NCI-H146 treated with DMSO at 0.1 percent for 48 hours (cell line): ENCODE measurements around the gene SOX1.

Experiments
- DNase-seq: peaks from one replicate; lab custom pipeline; 2025; ENCODE audit not compliant: unreplicated experiment; lab: John Stamatoyannopoulos, UW

Gene SOX1

GRCh38 chr13:112071723-112072533 is 5.0 kb downstream of the SOX1 start:
- no peak for DNase-seq

- DNase-seq, result peak; percentile 80
Observed at GRCh38 chr13:112072534-112073244, 5.7 kb downstream of the SOX1 start.

- DNase-seq, result peak; percentile 76
Observed at GRCh38 chr13:112073245-112074138, 6.5 kb downstream of the SOX1 start.

GRCh38 chr13:112074139-112074865 is 7.4 kb downstream of the SOX1 start:
- DNase-seq, result peak; percentile 47

GRCh38 chr13:112077729-112078128 is 10.8 kb downstream of the SOX1 start:
- no peak for DNase-seq

- no peak for DNase-seq
Observed at GRCh38 chr13:112078216-112078615, 11.3 kb downstream of the SOX1 start.

- DNase-seq, result peak; percentile 78
Observed at GRCh38 chr13:112078879-112079531, 12.1 kb downstream of the SOX1 start.

GRCh38 chr13:112079696-112080095 is 12.7 kb downstream of the SOX1 start:
- no peak for DNase-seq

- DNase-seq, result no peak
Observed at GRCh38 chr13:112083971-112084370, 17.0 kb downstream of the SOX1 start.

- no peak for DNase-seq
Observed at GRCh38 chr13:112092453-112092852, 25.5 kb downstream of the SOX1 start.

- no peak for DNase-seq
Observed at GRCh38 chr13:112095354-112095753, 28.4 kb downstream of the SOX1 start.

- no peak for DNase-seq
Observed at GRCh38 chr13:112096959-112097358, 30.0 kb downstream of the SOX1 start.

- no peak for DNase-seq
Observed at GRCh38 chr13:112097770-112098169, 30.8 kb downstream of the SOX1 start.

- no peak for DNase-seq
Observed at GRCh38 chr13:112098699-112099098, 31.8 kb downstream of the SOX1 start.

GRCh38 chr13:112101360-112101930 is 34.5 kb downstream of the SOX1 start:
- DNase-seq, result no peak

- peak; percentile 65 for DNase-seq
Observed at GRCh38 chr13:112102243-112102642, 35.3 kb downstream of the SOX1 start.

GRCh38 chr13:112103260-112103838 is 36.4 kb downstream of the SOX1 start:
- no peak for DNase-seq

- no peak for DNase-seq
Observed at GRCh38 chr13:112103961-112104880, 37.3 kb downstream of the SOX1 start.

GRCh38 chr13:112104881-112105234 is 37.9 kb downstream of the SOX1 start:
- no peak for DNase-seq
